ENCODE measurements around the gene ZNF566.
"Not testable (repeated sequence)": the region's sequence is repeated elsewhere in the genome, so short reads cannot be mapped to it uniquely, and the experiment has no call there.

The ZNF566 gene

DNA sequence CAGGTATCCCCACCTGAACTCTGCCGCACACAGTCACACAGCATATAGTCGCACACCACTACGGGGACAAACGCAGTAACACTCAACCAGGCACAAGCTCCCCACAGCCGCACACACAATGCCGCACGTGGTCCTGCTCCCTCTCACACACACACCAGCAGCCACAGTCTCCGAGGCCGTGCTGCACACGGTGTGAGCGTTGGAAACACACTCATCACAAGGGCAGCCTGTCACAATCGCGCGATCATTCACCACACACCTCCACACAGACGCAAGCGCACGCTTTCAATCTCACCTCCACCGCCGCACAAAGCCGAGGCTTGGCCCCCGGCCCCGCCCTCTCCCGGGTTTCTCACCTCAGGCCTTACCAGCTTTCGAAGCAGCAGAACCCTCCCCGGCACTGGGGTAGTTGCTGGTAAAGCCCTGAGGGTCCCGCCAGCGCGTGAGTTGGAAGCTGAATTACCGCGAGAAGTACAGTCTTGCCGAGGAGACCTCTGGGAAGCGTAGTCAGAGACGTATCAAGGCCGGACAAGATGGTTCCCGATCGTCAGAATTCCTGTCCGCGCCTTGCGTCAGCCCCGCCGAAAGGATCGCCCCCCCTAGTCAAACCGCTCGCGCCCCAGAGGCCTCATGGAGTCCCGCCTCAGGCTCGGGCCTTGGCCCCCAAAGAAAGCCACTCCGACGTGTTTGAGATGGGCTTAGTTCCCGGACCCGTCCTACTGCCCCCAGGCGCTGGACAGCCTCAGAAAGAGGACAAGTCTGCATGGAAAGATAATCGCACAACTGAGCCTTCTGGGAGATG is at the start of gene ZNF566:
TSS of gene ZNF566 (minus strand) at position 444 of the 802 bp plus-strand sequence. CDS start 13,004 bp downstream, outside the sequence.
- peak; percentile 94 for DNase-seq (ENCODE audit: low read depth)

DNA sequence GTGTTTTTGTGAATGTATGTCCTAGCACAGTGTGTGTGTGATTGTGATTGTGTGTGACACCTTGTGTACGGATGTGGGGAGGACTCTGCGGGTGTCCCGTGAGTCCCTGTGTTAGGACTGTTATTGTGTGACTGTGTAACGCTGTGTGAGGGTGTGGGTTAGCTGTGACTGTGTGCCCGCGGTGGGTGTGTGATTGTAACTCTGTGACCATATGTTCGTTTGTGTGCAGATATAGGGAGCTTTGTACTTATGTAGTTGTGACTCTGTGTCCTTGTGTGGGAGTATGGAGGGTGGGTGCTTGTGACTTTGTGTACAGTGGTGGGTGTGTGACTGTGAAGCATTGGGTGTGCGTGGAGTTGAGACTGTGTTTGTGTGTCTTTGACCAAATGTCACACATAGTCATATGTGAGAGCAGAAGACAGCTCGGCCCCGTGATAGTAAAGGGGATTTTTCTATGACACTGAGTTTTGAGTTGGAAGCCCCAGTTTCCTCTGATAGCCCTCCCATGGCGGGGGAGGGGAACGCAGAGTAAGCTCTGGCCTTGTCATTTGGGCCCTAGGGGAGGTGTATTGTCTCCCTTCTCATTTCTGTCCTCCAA is 39.7 kb upstream of the ZNF566 start:
- DNase-seq (ENCODE audit: low read depth): peak; percentile 0

DNA sequence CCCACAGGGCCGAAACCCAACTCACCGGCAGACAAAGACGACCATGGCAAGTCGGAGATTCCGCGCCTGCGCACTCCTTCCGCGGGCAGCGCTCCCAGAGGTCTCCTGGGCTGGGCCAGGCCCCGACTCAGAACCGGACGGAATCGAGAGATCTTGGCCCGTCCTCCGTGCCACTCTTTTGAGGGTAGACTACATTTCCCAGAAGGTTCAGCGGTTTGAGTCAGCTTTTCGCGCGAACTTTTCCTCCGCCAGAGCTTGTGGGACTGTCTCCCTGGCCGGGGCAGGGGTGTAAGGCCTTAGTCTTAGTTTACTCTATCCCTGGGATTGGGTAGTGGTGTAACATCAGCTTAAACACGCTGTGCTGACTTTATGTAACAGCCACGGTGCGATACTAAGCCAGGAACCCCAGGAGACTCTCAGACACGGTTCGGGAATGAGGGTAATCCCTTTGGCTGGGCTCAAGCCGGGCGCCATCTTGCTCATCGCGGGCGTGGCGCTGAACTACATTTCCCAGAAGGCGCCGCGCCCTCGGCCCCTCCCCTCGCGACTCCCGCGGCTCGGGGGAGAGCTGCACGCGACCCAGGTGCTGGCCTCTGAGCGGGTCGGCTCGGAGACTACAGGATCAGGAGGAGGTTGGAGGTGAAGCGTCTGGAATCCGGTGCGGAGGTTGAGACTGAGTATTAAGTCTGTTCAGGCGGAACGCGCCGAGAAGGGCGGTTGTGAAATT is 39.0 kb upstream of the ZNF566 start, which contains the start of gene ZNF260:
TSS of gene ZNF260 (minus strand) at position 78 of the 727 bp plus-strand sequence. CDS start 13,033 bp downstream, outside the sequence.
- peak; percentile 87 for DNase-seq (ENCODE audit: low read depth)

DNA sequence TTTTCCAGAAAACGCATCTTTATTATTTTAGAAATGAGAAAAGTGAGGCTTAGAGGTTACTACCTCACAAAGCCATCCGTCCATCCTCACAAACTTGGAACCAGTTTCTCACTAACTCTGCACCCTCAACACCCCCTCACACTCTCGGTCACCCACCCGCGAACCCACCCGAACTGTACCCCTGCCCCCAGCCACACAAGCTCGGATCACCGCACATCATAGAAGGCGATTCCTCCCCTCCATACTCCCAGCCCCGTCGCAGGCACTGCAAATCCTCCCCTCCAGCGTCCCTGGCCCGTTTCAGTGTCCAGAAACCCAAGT is 38.5 kb upstream of the ZNF566 start:
- no peak for DNase-seq (ENCODE audit: low read depth)

DNA sequence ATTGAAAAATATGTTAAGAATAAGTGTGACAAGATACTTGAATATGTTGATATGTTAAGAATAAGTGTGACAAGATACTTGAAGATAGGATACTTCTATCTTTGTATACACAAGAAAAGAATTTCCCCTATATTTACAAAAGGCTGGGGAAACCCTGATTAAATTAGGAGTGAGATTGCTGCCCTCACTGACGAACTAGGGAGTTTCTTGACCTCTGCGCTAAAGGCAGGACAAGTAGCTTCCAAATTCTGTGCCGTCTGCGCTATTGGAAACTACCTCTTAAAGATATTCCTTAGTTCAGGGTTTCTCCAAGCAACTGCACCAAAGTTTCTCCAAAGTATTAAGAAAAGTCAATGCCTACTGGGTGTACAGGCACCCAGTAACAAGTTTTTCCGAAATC is 38.0 kb upstream of the ZNF566 start:
- no peak for DNase-seq (ENCODE audit: low read depth)

DNA sequence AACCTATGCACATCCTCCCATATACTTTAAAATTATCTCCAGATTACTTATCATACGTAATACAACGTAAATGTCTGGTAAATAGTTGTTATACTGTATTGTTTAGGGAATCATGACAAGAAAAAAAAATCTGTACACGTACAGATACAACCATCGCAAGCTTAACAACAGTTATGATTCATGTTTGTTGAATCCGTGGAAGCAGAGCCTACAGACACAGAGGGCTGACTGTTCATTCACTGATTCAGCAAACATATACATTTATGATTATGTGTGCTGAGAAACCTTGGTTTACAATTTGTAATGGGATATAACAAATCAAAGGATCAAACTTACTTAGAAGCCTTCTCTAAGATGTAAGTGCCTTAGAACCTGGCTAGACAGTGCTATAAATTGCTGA is 37.2 kb upstream of the ZNF566 start:
- DNase-seq (ENCODE audit: low read depth): no peak

DNA sequence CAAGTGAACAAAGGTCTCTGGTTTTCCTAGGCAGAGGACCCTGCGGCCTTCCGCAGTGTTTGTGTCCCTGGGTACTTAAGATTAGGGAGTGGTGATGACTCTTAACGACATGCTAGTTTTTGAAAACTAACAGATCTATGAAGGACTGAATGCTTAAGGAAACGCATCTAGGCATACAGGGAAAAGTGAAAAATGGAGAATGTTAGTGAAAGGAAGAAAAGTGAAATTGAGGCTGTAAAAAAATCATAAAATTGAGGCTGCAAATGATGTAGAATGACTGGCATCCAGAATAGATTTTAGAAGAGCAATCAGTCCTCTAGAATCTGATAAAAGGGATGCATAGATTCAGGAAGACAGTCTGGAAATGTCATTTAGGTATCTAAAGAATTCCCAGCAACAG is 35.3 kb upstream of the ZNF566 start:
- DNase-seq (ENCODE audit: low read depth): no peak

DNA sequence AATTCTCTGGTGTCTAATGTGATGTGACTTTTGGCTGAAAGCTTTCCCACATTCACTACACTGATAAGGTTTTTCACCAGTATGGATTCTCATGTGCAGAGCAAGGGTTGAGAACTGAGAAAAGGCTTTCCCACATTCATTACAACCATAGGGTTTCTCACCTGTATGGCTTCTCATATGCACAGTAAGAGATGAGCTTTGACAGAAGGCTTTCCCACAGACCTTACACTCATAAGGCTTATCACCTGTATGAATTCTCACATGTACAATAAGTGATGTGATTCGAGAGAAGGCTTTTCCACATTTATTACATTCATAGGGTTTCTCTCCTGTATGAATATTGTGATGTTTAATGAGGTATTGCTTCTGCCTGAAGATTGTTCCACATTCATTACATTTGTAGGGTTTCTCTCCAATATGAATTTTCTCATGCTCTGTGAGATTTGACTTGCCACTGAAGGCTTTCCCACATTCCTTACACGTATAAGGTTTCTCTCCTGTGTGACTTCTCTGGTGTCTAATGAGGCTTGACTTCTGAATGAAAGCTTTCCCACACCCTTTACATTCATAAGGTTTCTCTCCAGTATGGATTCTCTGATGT is 24.8 kb upstream of the ZNF566 start:
- DNase-seq (ENCODE audit: low read depth): no peak

DNA sequence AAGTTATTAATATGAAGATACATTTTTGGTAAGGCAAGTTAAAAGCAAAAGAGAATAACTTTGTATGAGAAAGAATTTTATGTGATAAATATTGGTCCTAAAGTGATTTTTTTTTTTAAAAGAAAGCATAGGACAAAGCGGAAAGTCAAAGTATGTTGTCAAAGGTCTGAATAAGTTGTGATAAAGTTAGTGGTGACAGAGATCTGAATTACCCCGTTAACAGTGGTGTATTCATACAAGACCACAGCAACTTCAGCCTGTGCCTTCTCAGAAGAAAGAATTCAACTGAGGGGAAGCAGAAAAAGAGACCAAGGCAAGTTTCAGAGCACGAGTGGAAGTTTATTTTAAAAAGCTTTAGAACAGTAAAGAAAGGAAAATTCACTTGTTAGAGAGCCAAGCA is 19.0 kb upstream of the ZNF566 start:
- DNase-seq (ENCODE audit: low read depth): no peak

DNA sequence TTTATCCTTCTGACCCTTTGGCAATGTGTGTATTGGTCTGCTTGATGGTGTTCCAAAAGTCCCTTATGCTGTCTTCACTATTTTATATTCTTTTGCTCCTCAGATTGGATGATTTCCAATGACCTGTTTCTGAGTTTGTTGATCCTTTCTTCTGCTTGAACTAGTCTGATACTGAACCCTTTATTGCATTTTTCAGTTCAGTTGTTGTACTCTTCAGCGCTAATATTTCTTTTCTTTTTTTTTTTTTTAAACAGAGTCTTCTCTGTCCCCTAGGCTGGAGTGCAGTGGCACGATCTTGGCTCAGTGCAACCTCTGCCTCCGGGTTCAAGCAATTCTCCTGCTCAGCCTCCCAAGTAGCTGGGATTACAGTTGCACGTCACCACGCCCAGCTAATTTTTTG is 12.6 kb upstream of the ZNF566 start:
- DNase-seq (ENCODE audit: low read depth): no peak

DNA sequence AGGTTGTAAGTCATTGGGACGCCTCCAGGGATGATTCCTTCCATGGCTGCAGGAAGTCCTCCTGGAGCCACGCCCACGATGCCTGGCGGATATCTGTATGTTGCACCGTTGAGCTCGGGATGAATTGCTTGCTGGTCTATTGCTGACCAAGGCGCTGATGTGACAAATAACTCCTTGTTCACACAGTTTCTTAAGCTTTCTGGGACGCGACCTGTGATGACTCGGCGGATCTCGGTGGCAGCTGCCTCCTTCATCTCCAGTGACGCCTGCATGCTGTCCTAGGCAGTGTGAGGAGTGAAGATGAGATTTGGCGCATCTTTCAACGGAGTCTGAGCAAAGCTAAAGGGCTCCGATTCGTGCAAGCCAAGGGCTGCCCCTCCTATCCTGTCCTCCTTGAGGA is 7.6 kb upstream of the ZNF566 start:
- no peak for DNase-seq (ENCODE audit: low read depth)

DNA sequence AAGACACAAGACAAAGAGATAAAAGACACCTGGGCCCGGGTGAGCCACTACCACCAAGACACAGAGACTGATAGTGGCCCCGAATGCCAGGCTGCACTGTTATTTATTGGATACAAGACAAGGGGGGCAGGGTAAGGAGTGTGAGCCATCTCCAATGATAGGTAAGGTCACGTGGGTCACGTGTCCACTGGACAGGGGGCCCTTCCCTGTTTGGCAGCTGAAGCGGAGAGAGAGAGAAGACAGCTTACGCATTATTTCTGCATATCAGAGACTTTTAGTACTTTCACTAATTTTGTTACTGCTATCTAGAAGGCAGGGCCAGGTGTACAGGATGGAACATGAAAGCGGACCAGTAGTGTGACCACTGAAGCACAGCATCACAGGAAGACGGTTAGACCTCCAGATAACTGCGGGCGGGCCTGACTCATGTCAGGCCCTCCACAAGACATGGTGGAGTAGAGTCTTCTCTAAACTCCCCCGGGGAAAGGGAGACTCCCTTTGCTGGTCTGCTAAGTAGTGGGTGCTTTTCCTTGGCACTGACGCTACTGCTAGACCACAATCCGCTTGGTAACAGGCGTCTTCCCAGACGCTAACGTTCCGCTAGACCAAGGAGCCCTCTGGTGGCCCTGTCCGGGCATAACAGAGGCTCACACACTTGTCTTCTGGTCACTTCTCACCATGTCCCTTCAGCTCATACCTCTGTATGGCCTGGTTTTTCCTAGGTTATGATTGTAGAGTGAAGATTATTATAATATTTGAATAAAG is 3.5 kb upstream of the ZNF566 start:
- DNase-seq (ENCODE audit: low read depth): not testable (repeated sequence)

DNA sequence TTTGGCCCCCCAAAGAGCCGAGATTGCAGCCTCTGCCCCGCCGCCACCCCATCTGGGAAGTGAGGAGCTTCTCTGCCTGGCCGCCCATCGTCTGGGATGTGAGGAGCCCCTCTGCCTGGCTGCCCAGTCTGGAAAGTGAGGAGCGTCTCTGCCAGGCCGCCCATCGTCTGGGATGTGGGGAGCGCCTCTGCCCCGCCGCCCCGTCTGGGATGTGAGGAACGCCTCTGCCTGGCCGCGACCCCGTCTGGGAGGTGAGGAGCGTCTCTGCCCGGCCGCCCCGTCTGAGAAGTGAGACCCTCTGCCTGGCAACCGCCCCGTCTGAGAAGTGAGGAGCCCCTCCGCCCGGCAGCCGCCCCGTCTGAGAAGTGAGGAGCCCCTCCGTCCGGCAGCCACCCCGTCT is 1.5 kb upstream of the ZNF566 start:
- not testable (repeated sequence) for DNase-seq (ENCODE audit: low read depth)

DNA sequence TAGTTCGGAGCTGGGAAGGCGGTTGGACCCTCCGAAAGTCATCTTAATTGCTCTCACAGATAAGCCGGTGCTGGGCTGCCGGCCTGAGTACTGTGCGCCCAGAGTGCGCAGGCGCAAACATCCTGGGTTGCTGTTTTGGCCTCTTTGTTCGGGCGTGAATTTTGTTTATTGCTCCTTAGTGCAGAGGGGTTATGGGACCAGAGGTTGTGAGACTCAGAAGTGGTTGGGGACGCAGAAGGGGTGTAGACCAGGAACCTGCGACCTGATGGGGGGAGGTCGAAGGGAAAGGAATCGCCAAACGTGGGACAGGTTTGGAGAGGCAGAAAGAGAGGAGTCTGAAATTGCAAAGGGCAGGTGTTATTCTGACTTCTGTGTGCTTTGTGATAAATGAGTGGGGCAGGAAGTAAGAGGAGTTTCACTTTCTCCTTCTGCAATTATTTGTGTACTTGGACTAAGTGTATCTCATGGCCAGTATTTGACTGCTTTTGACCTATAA is 607 bp upstream of the ZNF566 start:
- peak; percentile 60 for DNase-seq (ENCODE audit: low read depth)

DNA sequence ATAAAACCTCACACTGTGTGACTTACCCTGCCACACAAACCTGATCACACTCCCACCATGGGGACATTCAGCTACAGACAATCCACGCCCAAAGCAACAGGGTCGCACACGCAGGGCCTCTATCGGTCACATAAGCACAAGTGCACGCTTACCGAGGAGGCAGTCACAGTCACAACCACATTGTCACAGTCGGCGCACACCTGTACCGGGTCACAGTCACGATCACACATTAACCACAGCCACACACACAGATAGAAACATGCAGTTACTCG is 579 bp downstream of the ZNF566 start:
- DNase-seq (ENCODE audit: low read depth): peak; percentile 26

DNA sequence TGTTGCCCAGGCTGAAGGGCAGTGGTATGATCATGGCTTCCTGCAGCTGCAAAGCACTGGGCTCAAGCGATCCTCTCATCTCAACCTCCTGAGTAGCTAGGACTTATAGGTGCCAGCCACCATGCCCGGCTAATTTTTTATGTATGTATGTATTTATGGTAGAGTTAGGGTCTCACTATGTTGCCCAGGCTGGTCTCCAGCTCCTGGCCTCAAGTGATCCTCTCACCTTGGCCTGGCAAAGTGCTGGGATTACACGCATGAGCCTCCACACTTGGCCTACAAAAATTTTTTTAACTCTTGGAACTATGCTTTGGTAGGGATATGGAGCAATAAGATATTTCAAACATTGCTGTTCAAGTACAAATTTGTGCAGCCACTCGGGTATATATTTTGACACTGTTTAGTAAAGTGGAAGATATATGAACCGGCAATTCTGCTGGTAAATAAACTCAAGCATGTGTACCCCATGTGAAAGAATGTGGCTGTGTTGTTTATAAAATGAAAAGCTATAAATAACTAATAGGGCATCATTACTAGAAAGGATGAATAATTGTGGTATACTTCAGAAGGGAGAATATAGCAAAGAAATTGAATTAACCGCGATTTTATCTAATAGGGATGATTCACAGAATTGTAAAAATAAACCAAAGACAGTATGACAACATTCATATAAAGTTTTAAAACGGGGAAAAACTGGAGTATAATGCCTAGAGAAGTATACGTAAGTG is 1.1 kb downstream of the ZNF566 start:
- DNase-seq (ENCODE audit: low read depth): no peak

DNA sequence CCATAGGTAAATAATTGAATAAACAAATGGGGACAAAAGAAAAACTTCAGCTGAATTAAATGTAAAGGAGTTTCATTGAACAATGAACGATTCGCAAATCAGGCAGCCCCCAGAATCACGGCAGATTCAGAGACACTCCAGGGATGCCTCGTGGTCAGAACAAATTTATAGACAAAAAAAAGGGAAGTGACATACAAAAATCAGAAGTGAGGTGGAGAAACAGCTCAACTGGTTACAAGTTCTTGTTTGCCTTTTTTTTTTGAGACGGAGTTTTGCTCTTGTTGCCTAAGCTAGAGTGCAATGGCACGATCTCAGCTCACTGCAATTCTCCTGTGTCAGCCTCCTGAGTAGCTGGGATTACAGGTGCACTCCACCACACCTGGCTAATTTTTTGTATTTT is 5.7 kb downstream of the ZNF566 start:
- DNase-seq (ENCODE audit: low read depth): no peak

DNA sequence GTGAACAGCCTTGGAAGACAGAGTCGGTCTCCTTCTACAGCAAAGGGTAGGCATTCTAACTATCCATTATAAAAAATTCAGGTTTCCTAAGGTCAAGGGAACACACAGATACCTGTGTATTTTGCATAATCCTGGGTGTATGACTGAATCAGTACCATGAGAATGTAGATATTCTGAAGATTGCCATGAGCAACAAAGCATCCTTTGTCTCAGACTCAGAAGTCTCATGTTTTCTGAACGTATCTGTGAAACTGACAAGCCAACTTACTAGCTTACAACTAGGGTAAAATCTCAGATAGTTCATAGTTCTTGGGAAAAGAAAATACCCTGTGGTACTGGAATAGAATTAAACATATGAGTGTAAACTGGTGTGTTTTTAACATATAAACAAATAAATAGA is 6.5 kb downstream of the ZNF566 start:
- no peak for DNase-seq (ENCODE audit: low read depth)

DNA sequence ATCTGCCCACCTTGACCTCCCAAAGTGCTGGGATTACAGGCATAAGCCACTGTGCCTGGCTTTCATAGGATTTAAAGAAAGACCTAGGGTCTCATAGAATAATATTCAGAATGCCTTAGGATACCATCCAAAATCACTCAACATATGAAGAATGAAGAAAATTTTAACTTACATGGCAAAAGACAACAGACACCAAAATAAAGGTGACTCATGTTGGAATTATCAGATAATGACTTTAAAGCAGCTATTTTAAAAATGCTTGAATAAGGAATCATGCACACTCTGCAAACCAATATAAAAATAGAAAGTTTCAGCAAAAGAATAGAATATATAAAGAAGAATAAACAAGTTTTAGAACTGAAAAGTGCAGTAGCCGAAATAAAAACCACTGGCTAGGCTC is 29.3 kb downstream of the ZNF566 start:
- no peak for DNase-seq (ENCODE audit: low read depth)

DNA sequence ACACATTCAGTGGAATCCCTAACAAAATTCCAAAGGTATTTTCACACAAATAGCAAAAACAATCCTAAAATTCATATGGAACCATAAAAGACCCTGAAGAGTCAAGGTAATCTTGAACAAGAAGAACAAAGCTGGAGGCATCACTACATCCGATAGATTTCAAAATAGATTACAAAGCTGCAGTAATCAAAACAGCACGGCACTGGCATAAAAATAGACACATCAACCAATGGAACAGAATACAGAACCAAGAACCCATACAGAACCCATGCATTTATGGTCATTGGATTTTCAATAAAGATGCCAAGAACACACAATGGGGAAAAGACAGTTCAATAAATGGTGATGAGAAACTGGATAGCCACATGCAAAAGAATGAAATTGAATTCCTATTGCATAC is 32.5 kb downstream of the ZNF566 start:
- no peak for DNase-seq (ENCODE audit: low read depth)

DNA sequence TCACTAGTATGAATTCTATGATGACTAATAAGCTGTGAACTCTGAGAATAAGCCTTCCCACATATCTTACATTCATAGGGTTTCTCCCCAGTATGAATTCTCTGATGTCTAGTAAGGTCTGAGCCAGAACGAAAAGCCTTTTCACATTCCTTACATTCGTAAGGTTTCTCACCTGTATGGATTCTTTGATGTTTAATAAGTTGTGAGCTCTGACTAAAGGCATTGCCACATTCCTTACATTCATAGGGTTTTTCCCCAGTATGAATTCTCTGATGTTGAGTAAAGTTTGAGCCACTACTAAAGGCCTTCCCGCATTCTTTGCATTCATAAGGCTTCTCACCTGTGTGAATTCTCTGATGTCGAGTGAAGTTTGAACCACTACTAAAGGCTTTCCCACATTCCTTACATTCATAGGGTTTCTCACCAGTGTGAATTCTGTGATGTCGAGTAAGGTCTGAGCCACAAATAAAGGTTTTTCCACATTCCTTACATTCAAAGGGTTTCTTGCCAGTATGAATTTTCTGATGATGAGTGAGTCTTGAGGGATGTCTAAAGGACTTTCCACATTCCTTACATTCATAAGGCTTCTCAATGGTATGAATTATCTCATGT is 40.2 kb downstream of the ZNF566 start:
- no peak for DNase-seq (ENCODE audit: low read depth)

Measured in stimulated activated CD4-positive, alpha-beta T cell treated with anti-CD3 and anti-CD28 coated beads, Interleukin-2, amount 100 ng/mL, for 4 hours (primary cell).